Activated T-cell treated with anti-CD3 and anti-CD28 coated beads, Interleukin-2, amount 50 U/mL, for 4 hours (primary cell): ENCODE results near the gene USP54. TPM values are rescaled to one million over a fixed set of nuclear protein-coding genes. Genes with fewer than 3 reads are reported as not detected.
"Not testable (repeated sequence)": the region's sequence is repeated elsewhere in the genome, so short reads cannot be mapped to it uniquely, and the experiment has no call there.

Experiments
- ATAC-seq, 2 donors: fragments of 200-7000 bp; cut with Tn5 transposase; one replicate each; pipeline ENCODE4 v1.10.0; 2021
- DNase-seq: peaks from one replicate; pipeline ENCODE4 v3.0.0-alpha.2; 2020
- H3K27me3 Mint-ChIP-seq: one replicate; pipeline ENCODE4 v1.8.0; 2021; ENCODE audit warnings: low read depth, mixed read lengths
- H3K36me3 Mint-ChIP-seq: one replicate; pipeline ENCODE4 v1.8.0; 2022; ENCODE audit warnings: mixed read lengths; ENCODE audit not compliant: insufficient read depth
- H3K4me1 Mint-ChIP-seq: one replicate; pipeline ENCODE4 v1.8.0; 2021; ENCODE audit warnings: low read depth, mixed read lengths
- H3K4me3 Mint-ChIP-seq: one replicate; pipeline ENCODE4 v1.8.0; 2021; ENCODE audit warnings: mild to moderate bottlenecking, moderate library complexity, mixed read lengths
- H3K9me3 Mint-ChIP-seq: one replicate; pipeline ENCODE4 v1.8.0; 2021; ENCODE audit warnings: mixed read lengths
- total RNA-seq, 3 donors: library from RNA; stranded (reverse); gene quantifications; one replicate each; pipeline ENCODE4 v1.2.1, GENCODE V29; 2021

Gene USP54
- total RNA-seq, 3 donors from 2014 or later = 8.8 to 11.9 (median 10.5) TPM

DNA sequence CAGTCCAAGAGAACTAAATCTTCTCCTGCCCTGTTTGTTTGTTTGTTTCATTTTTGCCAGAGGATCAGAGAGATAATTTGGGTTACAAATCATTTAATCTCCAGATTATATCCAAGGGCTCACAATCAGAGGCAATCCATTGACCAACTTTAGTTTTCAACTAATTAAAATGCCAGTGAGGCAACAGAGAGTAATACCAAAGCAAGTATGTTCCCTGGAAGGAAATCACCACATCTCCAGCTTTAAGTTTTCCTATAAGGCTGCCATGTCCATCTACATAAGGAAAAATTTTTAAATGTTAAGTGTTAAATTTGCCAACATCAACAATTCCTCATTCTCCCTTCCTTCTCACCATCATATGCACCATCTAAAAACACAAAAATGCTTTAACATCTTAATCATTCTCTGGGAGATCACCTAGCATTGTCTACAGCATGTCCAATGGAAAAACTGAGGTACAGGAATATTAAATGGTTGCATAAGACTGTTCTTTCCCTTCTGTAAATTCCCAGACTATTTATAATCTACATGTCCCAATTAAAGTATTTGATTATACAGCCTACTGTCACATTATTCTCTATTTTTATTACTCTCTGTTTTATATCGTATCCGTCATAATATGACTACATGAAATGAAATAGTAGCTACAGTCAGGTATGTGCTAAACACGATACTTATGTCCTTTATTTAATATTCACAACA is 14.1 kb downstream of the USP54 start:
- DNase-seq (no peak), ATAC-seq (no peak)
- Mint-ChIP-seq H3K4me1 (no peaks in the 10 kb centered on the region), H3K27me3 (no peaks in the 10 kb centered on the region), H3K9me3 (no peaks in the 10 kb centered on the region), H3K4me3 (no peak overlapping the region), H3K36me3 (peaks cover 1% of the 10 kb centered on the region)

DNA sequence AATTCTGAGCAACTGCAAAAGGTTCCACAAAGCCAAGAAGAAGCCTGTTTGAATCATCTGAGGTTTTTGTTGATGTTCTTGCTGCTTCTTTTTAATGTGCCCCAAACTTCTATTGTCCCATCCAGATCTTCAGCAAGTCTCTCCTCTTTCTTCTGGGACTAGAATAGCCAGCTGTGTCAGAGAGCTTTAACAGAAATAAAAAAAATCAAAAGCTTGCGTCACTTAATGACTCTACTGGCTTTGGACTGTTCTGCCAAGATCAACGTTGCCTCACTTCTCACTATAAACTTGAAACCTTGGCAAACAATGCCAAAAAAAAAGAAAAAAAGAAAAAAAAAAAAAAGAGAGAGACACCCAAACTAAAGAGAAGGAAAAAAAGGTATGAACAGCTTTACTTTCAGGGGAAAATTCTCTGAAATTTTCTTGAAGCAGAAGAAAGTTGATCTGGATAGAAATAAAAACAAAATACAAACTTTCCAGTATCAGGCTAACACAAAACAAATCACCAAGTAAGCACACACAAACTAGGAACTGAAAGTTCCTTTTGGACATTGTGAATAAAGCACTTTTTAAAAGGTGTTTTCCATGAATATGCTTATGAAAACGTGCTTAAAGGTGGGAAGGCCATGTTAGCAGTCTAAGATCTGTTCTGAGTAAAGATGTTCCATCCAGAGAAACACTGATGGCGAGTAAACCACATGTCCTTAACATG is 14.8 kb downstream of the USP54 start:
- Mint-ChIP-seq H3K9me3 (no peaks in the 10 kb centered on the region), H3K4me1 (no peaks in the 10 kb centered on the region), H3K27me3 (no peaks in the 10 kb centered on the region), H3K36me3 (peaks cover 1% of the 10 kb centered on the region), H3K4me3 (no peak overlapping the region)
- DNase-seq = no peak
- no peak for ATAC-seq

DNA sequence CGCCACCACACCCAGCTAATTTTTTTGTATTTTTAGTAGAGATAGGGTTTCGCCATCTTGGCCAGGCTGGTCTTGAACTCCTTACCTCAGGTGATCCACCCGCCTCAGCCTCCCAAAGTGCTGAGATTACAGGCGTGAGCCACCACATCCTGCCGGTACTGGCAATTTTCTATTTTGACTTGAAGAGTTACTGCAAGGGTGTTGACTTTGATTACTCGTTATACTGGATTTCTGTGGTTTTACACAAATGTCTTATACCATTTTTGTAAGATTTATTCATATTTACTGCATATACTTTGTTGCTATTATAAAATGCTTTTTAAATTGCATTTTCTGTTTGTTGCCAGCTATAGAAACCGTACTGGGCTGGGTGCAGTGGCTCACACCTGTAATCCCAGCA is 24.1 kb downstream of the USP54 start:
- DNase-seq, H3K9me3 Mint-ChIP-seq, H3K4me3 Mint-ChIP-seq, H3K36me3 Mint-ChIP-seq, ATAC-seq, H3K4me1 Mint-ChIP-seq, H3K27me3 Mint-ChIP-seq: not testable (repeated sequence)

DNA sequence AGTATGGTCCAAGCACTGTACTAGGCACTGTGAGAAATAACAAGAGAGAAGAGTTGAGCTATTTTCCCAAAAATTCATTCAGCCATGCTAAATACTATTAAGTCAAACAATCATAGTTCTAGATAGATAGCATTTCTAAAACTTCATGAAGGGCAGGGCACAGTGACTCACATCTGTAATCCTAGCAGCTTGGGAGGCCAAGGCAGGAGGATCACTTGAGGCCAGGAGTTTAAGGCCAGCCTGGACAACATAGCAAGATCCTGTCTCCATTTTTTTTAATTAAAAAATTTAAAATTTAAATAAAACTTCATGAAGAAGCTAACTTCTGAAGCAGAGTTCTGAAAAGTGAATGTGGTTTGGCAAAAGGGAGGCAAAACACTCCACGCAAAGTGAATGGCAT is 29.9 kb downstream of the USP54 start:
- Mint-ChIP-seq H3K9me3 (no peaks in the 10 kb centered on the region), H3K4me3 (no peak overlapping the region), H3K36me3 (no peaks in the 10 kb centered on the region), H3K4me1 (no peaks in the 10 kb centered on the region), H3K27me3 (no peaks in the 10 kb centered on the region)
- no peak for DNase-seq
- ATAC-seq = no peak

DNA sequence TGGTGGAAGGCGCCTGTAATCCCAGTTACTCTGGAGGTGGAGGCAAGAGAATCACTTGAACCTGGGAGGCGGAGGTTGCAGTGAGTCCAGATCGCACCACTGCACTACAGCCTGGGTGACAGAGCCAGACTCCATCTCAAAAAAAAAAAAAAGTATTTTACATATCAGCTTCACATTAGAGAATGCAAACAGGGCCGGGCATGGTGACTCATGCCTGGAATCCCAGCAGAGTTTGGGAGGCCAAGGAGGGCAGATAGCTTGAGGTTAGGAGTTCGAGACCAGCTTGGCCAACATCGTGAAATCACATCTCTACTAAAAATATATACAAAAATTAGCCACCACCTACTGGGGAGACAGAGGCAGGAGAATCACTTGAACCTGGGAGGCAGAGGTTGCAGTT is 31.6 kb downstream of the USP54 start:
- Mint-ChIP-seq H3K27me3 (no peaks in the 10 kb centered on the region), H3K9me3 (no peaks in the 10 kb centered on the region), H3K4me3 (no peak overlapping the region), H3K36me3 (no peaks in the 10 kb centered on the region), H3K4me1 (no peaks in the 10 kb centered on the region)
- no peak for ATAC-seq
- DNase-seq = no peak

DNA sequence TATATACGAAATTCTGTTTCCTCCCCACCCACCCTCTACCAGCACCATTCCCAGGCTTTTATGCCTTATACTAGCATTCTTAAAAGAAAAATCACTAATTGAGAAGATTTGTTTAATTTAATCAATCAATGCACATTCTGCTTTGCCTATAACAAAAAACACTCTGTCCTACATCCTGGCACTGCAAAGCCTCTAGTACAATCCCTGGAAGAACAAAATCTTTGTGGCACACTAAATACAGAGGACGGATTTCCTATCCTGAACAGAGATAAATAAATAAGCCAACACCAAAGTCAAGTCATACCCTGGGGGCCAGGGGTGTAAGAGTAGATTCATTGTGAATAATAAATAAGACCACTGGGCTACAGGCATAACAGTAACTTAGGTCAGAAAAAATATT is 34.3 kb downstream of the USP54 start:
- H3K36me3 Mint-ChIP-seq = no peaks in the 10 kb centered on the region
- DNase-seq = no peak
- ATAC-seq = no peak
- no peak overlapping the region for H3K4me3 Mint-ChIP-seq
- H3K9me3 Mint-ChIP-seq = no peaks in the 10 kb centered on the region
- no peaks in the 10 kb centered on the region for H3K4me1 Mint-ChIP-seq
- no peaks in the 10 kb centered on the region for H3K27me3 Mint-ChIP-seq

DNA sequence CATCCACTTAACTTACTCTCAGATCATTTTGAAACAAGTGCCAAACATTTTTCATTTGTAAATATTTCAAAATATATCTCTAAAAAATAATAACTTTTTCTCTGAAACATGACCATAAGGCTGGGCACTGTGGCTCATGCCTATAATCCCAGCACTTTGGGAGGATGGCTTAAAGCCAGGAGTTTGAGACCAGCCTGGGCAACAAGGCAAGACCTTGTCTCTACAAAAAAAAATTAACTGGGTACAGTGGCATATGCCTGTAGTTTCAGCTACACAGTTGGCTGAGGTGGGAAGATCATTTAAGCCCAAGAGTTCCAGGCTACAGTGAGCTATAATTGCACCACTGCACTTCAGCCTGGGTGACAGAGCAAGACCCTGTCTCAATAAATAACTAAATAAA is 36.4 kb downstream of the USP54 start:
- H3K9me3 Mint-ChIP-seq = no peaks in the 10 kb centered on the region
- no peak for DNase-seq
- no peaks in the 10 kb centered on the region for H3K4me1 Mint-ChIP-seq
- no peaks in the 10 kb centered on the region for H3K36me3 Mint-ChIP-seq
- no peak for ATAC-seq
- H3K4me3 Mint-ChIP-seq = no peak overlapping the region
- H3K27me3 Mint-ChIP-seq = no peaks in the 10 kb centered on the region

DNA sequence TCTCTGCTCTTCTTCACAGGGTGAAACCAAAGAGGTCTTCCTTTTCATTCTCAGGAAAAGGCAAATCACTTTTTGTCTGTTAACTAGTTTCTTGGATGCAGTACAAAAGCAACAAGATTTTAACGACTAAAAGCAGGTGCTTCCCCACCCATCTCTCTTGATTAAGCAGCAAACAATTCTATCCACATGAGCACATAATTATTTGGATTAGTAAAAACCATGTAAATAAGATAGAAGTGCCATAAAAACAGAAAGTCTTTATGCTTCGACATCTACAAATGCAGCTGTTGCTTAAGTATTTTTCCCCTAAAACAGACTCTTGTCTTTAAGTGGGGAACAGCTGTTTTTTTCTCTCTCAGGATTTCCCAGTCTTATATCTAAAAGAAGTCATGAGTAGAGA is 37.4 kb downstream of the USP54 start:
- DNase-seq = no peak
- no peaks in the 10 kb centered on the region for H3K9me3 Mint-ChIP-seq
- H3K27me3 Mint-ChIP-seq = no peaks in the 10 kb centered on the region
- no peaks in the 10 kb centered on the region for H3K36me3 Mint-ChIP-seq
- H3K4me3 Mint-ChIP-seq = no peak overlapping the region
- no peaks in the 10 kb centered on the region for H3K4me1 Mint-ChIP-seq
- ATAC-seq = no peak

DNA sequence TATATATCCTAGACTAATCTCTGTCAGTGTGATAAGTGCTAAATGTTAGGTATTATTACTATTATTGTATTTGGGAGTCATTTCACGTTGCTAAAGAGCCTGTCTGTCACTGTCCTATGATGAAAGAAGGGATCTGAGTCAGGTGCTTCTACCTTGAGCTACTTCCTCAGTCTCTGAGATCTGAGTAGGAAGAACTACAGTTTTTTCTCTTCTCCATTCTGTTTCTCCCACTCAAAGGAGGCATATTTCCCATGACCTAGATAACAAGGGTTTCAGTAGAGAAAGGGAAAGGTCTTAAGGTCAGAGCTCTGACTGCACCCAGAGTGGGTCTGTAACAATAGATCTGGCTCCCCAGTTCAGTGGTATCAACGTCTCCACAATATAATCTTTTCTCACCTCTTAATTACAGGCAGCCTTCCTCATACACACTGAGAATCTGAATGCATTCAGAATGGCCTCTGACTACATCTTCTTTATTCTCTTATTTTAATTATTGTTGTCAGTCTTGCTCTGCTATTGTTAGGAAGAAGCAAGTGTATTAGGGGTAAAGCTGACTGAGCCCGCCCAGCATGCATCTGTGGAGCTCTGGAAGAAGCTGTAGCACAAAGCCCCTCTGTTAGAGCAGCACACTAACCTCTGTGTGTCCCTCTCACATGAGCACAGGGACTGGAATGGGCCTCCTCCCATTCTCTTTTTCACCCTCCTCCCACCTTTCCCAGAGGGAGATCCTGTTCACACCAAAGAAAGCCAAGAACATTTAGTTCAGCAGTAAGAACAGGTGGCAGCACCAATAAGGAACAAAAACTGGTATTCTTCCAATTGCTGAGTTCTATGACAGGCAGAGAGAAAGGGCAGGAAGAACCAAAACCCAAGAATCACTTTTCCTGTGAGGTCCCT is 38.1 kb downstream of the USP54 start:
- DNase-seq (no peak), ATAC-seq (no peak)
- Mint-ChIP-seq H3K36me3 (no peaks in the 10 kb centered on the region), H3K4me1 (no peaks in the 10 kb centered on the region), H3K9me3 (no peaks in the 10 kb centered on the region), H3K27me3 (no peaks in the 10 kb centered on the region), H3K4me3 (no peak overlapping the region)

DNA sequence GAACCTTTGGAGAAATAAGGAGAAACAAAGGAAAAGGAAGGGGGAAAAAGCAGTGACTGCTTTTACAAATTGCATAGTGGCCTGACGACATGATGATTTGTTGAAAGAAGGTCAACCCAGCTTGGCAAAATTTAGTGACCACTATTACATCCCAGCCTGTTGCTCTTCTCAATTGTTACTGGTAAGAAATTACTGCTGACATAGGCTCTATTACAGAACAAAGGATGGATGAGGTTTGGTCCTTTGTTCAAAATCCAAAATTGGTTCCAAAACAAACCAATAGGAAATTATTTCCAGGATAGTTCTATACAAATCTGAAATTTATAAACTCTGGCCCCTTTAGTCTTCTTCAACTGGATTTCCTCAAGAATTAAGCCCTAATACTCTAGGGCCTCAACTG is 39.6 kb downstream of the USP54 start:
- Mint-ChIP-seq H3K4me1 (no peaks in the 10 kb centered on the region), H3K4me3 (no peak overlapping the region), H3K36me3 (no peaks in the 10 kb centered on the region), H3K27me3 (no peaks in the 10 kb centered on the region), H3K9me3 (no peaks in the 10 kb centered on the region)
- no peak for DNase-seq
- no peak for ATAC-seq

DNA sequence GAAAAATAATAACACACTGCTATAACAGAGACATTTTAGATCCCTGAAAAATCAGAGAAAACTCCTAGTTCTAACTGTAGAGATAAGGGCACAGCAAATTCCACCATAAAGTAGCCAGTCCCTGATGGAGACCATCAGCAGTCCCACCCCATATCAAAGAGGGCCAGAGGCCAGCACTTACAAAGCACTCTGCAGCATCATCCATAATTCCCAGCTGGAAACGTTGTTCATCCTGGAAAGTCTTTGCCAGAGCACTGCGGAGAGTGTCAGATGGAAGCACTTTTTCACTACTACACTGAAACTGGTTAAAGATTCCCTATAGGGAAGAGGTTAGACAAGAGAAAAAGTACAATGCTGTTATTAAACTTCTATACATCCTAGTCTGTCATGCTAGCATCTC is 45.8 kb downstream of the USP54 start:
- Mint-ChIP-seq H3K9me3 (no peaks in the 10 kb centered on the region), H3K4me3 (no peak overlapping the region), H3K4me1 (no peaks in the 10 kb centered on the region), H3K27me3 (no peaks in the 10 kb centered on the region), H3K36me3 (peaks cover 5% of the 10 kb centered on the region)
- no peak for DNase-seq
- ATAC-seq = no peak

DNA sequence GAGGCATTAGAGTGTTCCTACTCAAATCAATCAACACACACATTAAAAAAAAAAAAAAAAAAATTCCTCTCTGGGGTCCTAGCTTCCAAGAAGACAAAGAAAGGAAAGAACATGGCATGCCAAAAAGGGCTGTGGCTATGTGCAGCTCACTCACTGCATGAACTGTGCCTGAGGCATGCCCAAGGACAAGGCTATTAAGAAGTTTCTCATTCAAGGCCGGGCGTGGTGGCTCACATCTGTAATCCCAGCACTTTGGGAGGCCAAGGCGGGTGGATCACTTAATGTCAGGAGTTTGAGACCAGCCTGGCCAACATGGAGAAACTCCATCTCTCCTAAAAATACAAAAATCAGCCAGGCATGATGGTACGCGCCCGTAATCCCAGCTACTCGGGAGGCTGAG is 53.4 kb downstream of the USP54 start:
- H3K4me3 Mint-ChIP-seq = no peak overlapping the region
- no peak for ATAC-seq
- peaks cover 13% of the 10 kb centered on the region for H3K4me1 Mint-ChIP-seq
- peaks cover 12% of the 10 kb centered on the region for H3K36me3 Mint-ChIP-seq
- no peak for DNase-seq
- H3K9me3 Mint-ChIP-seq = no peaks in the 10 kb centered on the region
- H3K27me3 Mint-ChIP-seq = no peaks in the 10 kb centered on the region

DNA sequence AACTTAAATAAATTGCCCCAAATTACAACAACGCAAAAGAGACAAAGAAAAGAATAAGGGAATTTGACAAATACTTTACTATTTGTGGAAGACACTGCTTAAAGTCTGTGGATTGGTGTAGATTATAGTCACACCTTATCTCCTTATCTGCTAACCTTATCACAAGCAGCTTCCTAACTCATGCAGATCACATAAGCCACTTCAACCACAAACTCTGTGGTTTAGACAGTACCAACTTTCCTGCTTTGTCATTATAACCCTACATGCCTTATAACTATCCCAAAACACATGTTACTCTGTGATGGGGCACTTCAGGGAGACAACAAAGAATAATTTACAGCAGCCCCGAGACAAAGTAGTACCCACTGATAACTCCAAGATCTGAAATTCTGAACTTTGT is 53.9 kb downstream of the USP54 start:
- DNase-seq (no peak), ATAC-seq (peak; percentile 35 to 69)
- Mint-ChIP-seq H3K4me3 (no peak overlapping the region), H3K27me3 (no peaks in the 10 kb centered on the region), H3K4me1 (peaks cover 13% of the 10 kb centered on the region), H3K9me3 (no peaks in the 10 kb centered on the region), H3K36me3 (peaks cover 12% of the 10 kb centered on the region)

DNA sequence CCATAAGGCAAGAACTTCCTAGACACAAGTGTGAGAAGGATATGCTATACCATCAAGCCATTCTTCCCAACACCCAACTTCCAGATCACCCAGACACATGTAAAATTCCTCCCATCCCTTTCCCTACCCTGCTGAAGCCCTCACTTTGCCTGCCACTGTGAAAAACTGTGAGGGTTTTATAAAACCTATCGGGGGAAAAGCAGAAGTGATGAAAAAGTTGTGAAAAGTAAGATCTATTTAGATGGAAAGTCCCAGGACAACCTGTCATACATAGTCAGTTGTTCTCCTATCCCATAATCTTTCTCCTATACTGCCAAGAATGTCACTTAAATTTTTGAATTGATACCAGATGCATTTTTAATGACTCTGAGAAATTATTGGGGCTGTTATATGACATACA is 56.3 kb downstream of the USP54 start:
- no peak for DNase-seq
- H3K27me3 Mint-ChIP-seq = no peaks in the 10 kb centered on the region
- H3K36me3 Mint-ChIP-seq = peaks cover 7% of the 10 kb centered on the region
- ATAC-seq = no peak
- H3K4me1 Mint-ChIP-seq = peaks cover 13% of the 10 kb centered on the region
- no peaks in the 10 kb centered on the region for H3K9me3 Mint-ChIP-seq
- H3K4me3 Mint-ChIP-seq = no peak overlapping the region
